Activated T-helper 1 cell treated with Interleukin-2 at 50 U/mL for 16 hours (primary cell): ENCODE data around the gene ADCY4.

Experiments
- DNase-seq: peaks from one replicate; pipeline ENCODE4 v3.0.0-alpha.2; 2020; ENCODE audit warnings: low read depth

The ADCY4 gene

GRCh38 chr14:24297190-24297964, 37.5 kb downstream of the ADCY4 start:
- no peak for DNase-seq

GRCh38 chr14:24296341-24297157, 38.3 kb downstream of the ADCY4 start:
- DNase-seq, result peak; percentile 47

- DNase-seq, result no peak
These were observed 41.3 kb downstream of the ADCY4 start for GRCh38 chr14:24293525-24293924.

- no peak for DNase-seq
These were observed 42.6 kb downstream of the ADCY4 start for GRCh38 chr14:24292118-24292807.

GRCh38 chr14:24291446-24292117, 43.3 kb downstream of the ADCY4 start:
- no peak for DNase-seq

GRCh38 chr14:24290746-24291145, 44.1 kb downstream of the ADCY4 start:
- DNase-seq, result no peak

GRCh38 chr14:24289649-24290280, 45.1 kb downstream of the ADCY4 start:
- DNase-seq, result no peak

GRCh38 chr14:24286996-24287395, 47.9 kb downstream of the ADCY4 start:
- DNase-seq, result no peak

- DNase-seq, result no peak
These were observed 49.5 kb downstream of the ADCY4 start for GRCh38 chr14:24285351-24285750.

- no peak for DNase-seq
These were observed 50.3 kb downstream of the ADCY4 start for GRCh38 chr14:24284501-24285035.

GRCh38 chr14:24283796-24284460, 50.9 kb downstream of the ADCY4 start:
- DNase-seq, result no peak

- DNase-seq, result no peak
These were observed 52.1 kb downstream of the ADCY4 start for GRCh38 chr14:24282736-24283135.

GRCh38 chr14:24281636-24282035, 53.2 kb downstream of the ADCY4 start:
- no peak for DNase-seq

- DNase-seq, result no peak
These were observed 53.9 kb downstream of the ADCY4 start for GRCh38 chr14:24280797-24281460.

- no peak for DNase-seq
These were observed 55.3 kb downstream of the ADCY4 start for GRCh38 chr14:24279301-24280186.

- no peak for DNase-seq
These were observed 56.4 kb downstream of the ADCY4 start for GRCh38 chr14:24278424-24278823.

GRCh38 chr14:24277606-24278321, 57.1 kb downstream of the ADCY4 start:
- DNase-seq, result no peak

GRCh38 chr14:24277071-24277470, 57.8 kb downstream of the ADCY4 start:
- no peak for DNase-seq
